ENCODE data around the gene ZBTB43.
A peak's percentile ranks its signal among the peaks of the same experiment; 100 is the strongest.

ZBTB43 gene

GRCh38 chr9:126851286-126851880 lies 46.5 kb downstream of the ZBTB43 start:
- DNase-seq (ENCODE audit: extremely low spot score, insufficient read length, low read depth) (no peak), FAIRE-seq (no peak)

GRCh38 chr9:126852086-126852688 lies 47.3 kb downstream of the ZBTB43 start:
- FAIRE-seq (no peak), DNase-seq (ENCODE audit: extremely low spot score, insufficient read length, low read depth) (no peak)

GRCh38 chr9:126853667-126854066 lies 48.8 kb downstream of the ZBTB43 start:
- FAIRE-seq = no peak

GRCh38 chr9:126854734-126855133 lies 49.9 kb downstream of the ZBTB43 start:
- DNase-seq (ENCODE audit: extremely low spot score, insufficient read length, low read depth) (no peak), FAIRE-seq (no peak)

More at GRCh38 chr9:126853667-126854066, 48.8 kb downstream of the ZBTB43 start:
- no peak for DNase-seq (ENCODE audit: extremely low spot score, insufficient read length, low read depth)

GRCh38 chr9:126856326-126856877 lies 51.6 kb downstream of the ZBTB43 start:
- FAIRE-seq = no peak
- DNase-seq (ENCODE audit: extremely low spot score, insufficient read length, low read depth) = no peak

GRCh38 chr9:126857261-126857960 lies 52.6 kb downstream of the ZBTB43 start:
- no peak for FAIRE-seq
- no peak for DNase-seq (ENCODE audit: extremely low spot score, insufficient read length, low read depth)

- FAIRE-seq = no peak
- DNase-seq (ENCODE audit: extremely low spot score, insufficient read length, low read depth) = no peak
These were observed 54.3 kb downstream of the ZBTB43 start for GRCh38 chr9:126859111-126859510.

- no peak for FAIRE-seq
These were observed 55.4 kb downstream of the ZBTB43 start, which contains the start of gene ZBTB34 for GRCh38 chr9:126860077-126860756. Gene ZBTB34 (plus strand): TSS chr9:126860639. CDS start chr9:126879400, 18,761 bp downstream.

GRCh38 chr9:126860757-126861466 lies 56.1 kb downstream of the ZBTB43 start:
- FAIRE-seq (no peak), DNase-seq (ENCODE audit: extremely low spot score, insufficient read length, low read depth) (no peak)

More at GRCh38 chr9:126860077-126860756, 55.4 kb downstream of the ZBTB43 start, which contains the start of gene ZBTB34:
- DNase-seq (ENCODE audit: extremely low spot score, insufficient read length, low read depth) = peak; percentile 56

- DNase-seq (ENCODE audit: extremely low spot score, insufficient read length, low read depth) = no peak
- FAIRE-seq = no peak
These were observed 56.9 kb downstream of the ZBTB43 start for GRCh38 chr9:126861707-126862103.

- peak; percentile 35 for FAIRE-seq
- no peak for DNase-seq (ENCODE audit: extremely low spot score, insufficient read length, low read depth)
These were observed 57.4 kb downstream of the ZBTB43 start for GRCh38 chr9:126862104-126862761.

GRCh38 chr9:126864771-126865170 lies 59.9 kb downstream of the ZBTB43 start:
- FAIRE-seq (no peak), DNase-seq (ENCODE audit: extremely low spot score, insufficient read length, low read depth) (no peak)

- DNase-seq (ENCODE audit: extremely low spot score, insufficient read length, low read depth) (no peak), FAIRE-seq (no peak)
These were observed 64.5 kb downstream of the ZBTB43 start for GRCh38 chr9:126869368-126869767.

GRCh38 chr9:126872516-126872915 lies 67.7 kb downstream of the ZBTB43 start:
- DNase-seq (ENCODE audit: extremely low spot score, insufficient read length, low read depth) (no peak), FAIRE-seq (peak; percentile 82)

- FAIRE-seq (no peak), DNase-seq (ENCODE audit: extremely low spot score, insufficient read length, low read depth) (no peak)
These were observed 69.9 kb downstream of the ZBTB43 start for GRCh38 chr9:126874546-126875314.

- FAIRE-seq (no peak), DNase-seq (ENCODE audit: extremely low spot score, insufficient read length, low read depth) (no peak)
These were observed 71.1 kb downstream of the ZBTB43 start for GRCh38 chr9:126875756-126876510.

- no peak for DNase-seq (ENCODE audit: extremely low spot score, insufficient read length, low read depth)
- FAIRE-seq = no peak
These were observed 71.7 kb downstream of the ZBTB43 start for GRCh38 chr9:126876531-126876930.

- FAIRE-seq (no peak), DNase-seq (ENCODE audit: extremely low spot score, insufficient read length, low read depth) (no peak)
These were observed 72.6 kb downstream of the ZBTB43 start for GRCh38 chr9:126877418-126877817.
